GM12878 (cell line): ENCODE measurements around the gene CAMK4. TPM values are rescaled to one million over a fixed set of nuclear protein-coding genes. Genes with fewer than 3 reads are reported as not detected.

ENCODE experiments used
- ATAC-seq: fragments of 200-7000 bp; cut with Tn5 transposase; 3 replicates; pipeline ENCODE4 v1.9.1; 2020; ENCODE audit warnings: mild to moderate bottlenecking, moderate library complexity
- BruUV-seq: library from RNA; stranded (reverse); fragments of 400-500 nt; replicated peaks from 2 replicates; lab custom pipeline; 2021; lab: Mats Ljungman, UMichigan
- CTCF ChIA-PET: fragments of 300-600 bp; sonication (Branson Sonifier 250); formaldehyde crosslinking; extraction: SDS; loops from one replicate; lab custom pipeline; 2021; ENCODE audit warnings: inconsistent platforms; lab: Yijun Ruan, JAX
- POLR2A ChIA-PET: fragments of 350-600 bp; formaldehyde crosslinking; extraction: SDS; loops from one replicate; lab custom pipeline; 2021; ENCODE audit warnings: inconsistent platforms; lab: Charles Lee
- RAD21 ChIA-PET: fragments of 300-600 bp; sonication (Branson Sonifier 250); formaldehyde crosslinking; loops from one replicate; lab custom pipeline; 2023; ENCODE audit warnings: antibody characterized with exemption; ENCODE audit not compliant: unreplicated experiment; lab: Charles Lee
- SMC1A ChIA-PET: fragments of 300-600 bp; sonication (Branson Sonifier 250); formaldehyde crosslinking; loops from one replicate; lab custom pipeline; 2023; ENCODE audit not compliant: unreplicated experiment, uncharacterized antibody; lab: Charles Lee
- DNase-seq: peaks from one replicate; pipeline ENCODE4 v3.0.0-alpha.2; 2011; ENCODE audit warnings: low read depth, low spot score
- FAIRE-seq: peaks from 3 replicates; lab custom pipeline; 2011; peaks lifted over from hg19 to GRCh38; lab: Jason Lieb, UNC
- H2AFZ ChIP-seq: 2 replicates; pipeline ENCODE4 v1.6.0; 2011; ENCODE audit warnings: low read depth, low read length, control low read depth; ENCODE audit not compliant: control insufficient read depth
- H3K27ac ChIP-seq: 2 replicates; pipeline ENCODE4 v1.5.1; 2011; ENCODE audit warnings: control low read depth; ENCODE audit not compliant: control insufficient read depth, insufficient read depth
- H3K27me3 ChIP-seq, 2 experiments: replicated peaks in 1 of 2; 2 replicates each; pipeline versions ENCODE4 v1.6.0 to v1.6.1; 2011; ENCODE audit warnings: low read length in 1 of 2; ENCODE audit not compliant: control insufficient read depth in 2 of 2, insufficient read depth in 2 of 2
- H3K36me3 ChIP-seq, 2 experiments: 2 replicates each; pipeline ENCODE4 v1.5.1; 2011; ENCODE audit warnings: low read length in 1 of 2; ENCODE audit not compliant: control insufficient read depth in 2 of 2, insufficient read depth in 2 of 2
- H3K4me1 ChIP-seq: 2 replicates; pipeline ENCODE4 v1.6.1; 2011; ENCODE audit warnings: mild to moderate bottlenecking, low read length, moderate library complexity, mixed read lengths; ENCODE audit not compliant: control insufficient read depth, insufficient read depth
- H3K4me2 ChIP-seq: 2 replicates; pipeline ENCODE4 v1.6.0; 2011; ENCODE audit warnings: control low read depth; ENCODE audit not compliant: control insufficient read depth, insufficient read depth
- H3K4me3 ChIP-seq: fragments of 200-600 bp; sonication (generic); 2 replicates; pipeline ENCODE4 v1.5.1; 2016
- H3K79me2 ChIP-seq: 2 replicates; pipeline ENCODE4 v1.6.0; 2011; ENCODE audit warnings: low read length; ENCODE audit not compliant: control insufficient read depth, insufficient read depth
- H3K9ac ChIP-seq: 2 replicates; pipeline ENCODE4 v1.8.0; 2011; ENCODE audit warnings: low read length, control low read depth, mixed read lengths; ENCODE audit not compliant: control insufficient read depth, insufficient read depth
- H3K9me3 ChIP-seq: replicated peaks from 3 replicates; pipeline ENCODE4 v1.5.1; 2011; ENCODE audit warnings: mild to moderate bottlenecking, low read length; ENCODE audit not compliant: control insufficient read depth, insufficient read depth
- H4K20me1 ChIP-seq: 2 replicates; pipeline ENCODE4 v1.6.0; 2011; ENCODE audit not compliant: control insufficient read depth, insufficient read depth
- BACH1 ChIP-seq: fragments of 450-650 bp; IDR thresholded peaks from 2 replicates; pipeline ENCODE4 v1.6.1; 2017; ENCODE audit warnings: mild to moderate bottlenecking, borderline replicate concordance
- CHD4 ChIP-seq: fragments of 200-600 bp; sonication (generic); IDR thresholded peaks from 2 replicates; pipeline ENCODE4 v1.6.1; 2016; ENCODE audit warnings: mild to moderate bottlenecking
- EED ChIP-seq: sonication (generic); IDR thresholded peaks from 2 replicates; pipeline ENCODE4 v1.6.1; 2016; ENCODE audit warnings: antibody characterized with exemption, low read depth
- FOXM1 ChIP-seq: IDR thresholded peaks from 2 replicates; pipeline ENCODE4 v1.6.1; 2012; ENCODE audit warnings: low read depth, mild to moderate bottlenecking, inconsistent platforms, low read length, moderate library complexity
- GABPA ChIP-seq: IDR thresholded peaks from 2 replicates; pipeline ENCODE4 v1.6.1; 2014; ENCODE audit warnings: antibody characterized with exemption, low read depth, mild to moderate bottlenecking, inconsistent platforms
- YBX1 ChIP-seq: fragments of 450-650 bp; IDR thresholded peaks from 2 replicates; pipeline ENCODE4 v1.6.1; 2016; ENCODE audit warnings: antibody characterized with exemption
- ZZZ3 ChIP-seq: IDR thresholded peaks from 2 replicates; pipeline ENCODE4 v1.6.1; 2011; ENCODE audit warnings: low read depth; ENCODE audit not compliant: control insufficient read depth, insufficient read length
- whole genome bisulfite sequencing: methylation state at CpG from one replicate; pipeline ENCODE4 v1.1.6; 2016; ENCODE audit warnings: low lambda C conversion rate; ENCODE audit not compliant: insufficient replicate concordance, insufficient coverage; ENCODE audit errors: missing lambda C conversion rate; 5-methylcytosine and 5-hydroxymethylcytosine counted together
- in situ Hi-C: fragments of 300-500 bp; cut with MboI; formaldehyde crosslinking; loops from 9 replicates; pipeline ENCODE4 v1.14.3; 2018; ENCODE audit warnings: mixed read lengths
- intact Hi-C: fragments of 100-400 bp; cut with micrococcal nuclease; formaldehyde crosslinking; loops from one replicate; pipeline ENCODE4 v1.14.2; 2022; ENCODE audit not compliant: unreplicated experiment
- polyA plus RNA-seq, 11 experiments: library from polyadenylated mRNA; depleted of rRNA in 4 of 11; unstranded in 6 of 11; stranded (reverse) in 5 of 11; fragments of >200 nt; fragmentation: Nextera tagmentation in 4 of 11; fragmentation: Illumina TruSeq in 1 of 11; extraction: Ambion mirVana in 4 of 11; extraction: Trizol in 1 of 11; gene quantifications; 1 replicate in 1 of 11; 2 replicates in 10 of 11; pipeline versions ENCODE4 v1.2.1 to v1.2.3, GENCODE V29; 2011 to 2016; ENCODE audit warnings: inconsistent platforms in 2 of 11, missing spikeins in 2 of 11, low read depth in 1 of 11
- total RNA-seq, 4 experiments: library from RNA; depleted of rRNA in 3 of 4; stranded (reverse); fragments of >200 nt in 3 of 4; fragmentation: Illumina TruSeq in 1 of 4; extraction: Trizol in 1 of 4; gene quantifications; 2 replicates each; pipeline versions ENCODE4 v1.2.1 to v1.2.3, GENCODE V29; 2013 to 2021

The CAMK4 gene
- total and polyA plus RNA-seq, 10 of the 15 experiments (the other 5 are each of a cell fraction or from before 2014, with no cell fraction given) = 13.3 to 51.9 (median 35.3) TPM

DNA sequence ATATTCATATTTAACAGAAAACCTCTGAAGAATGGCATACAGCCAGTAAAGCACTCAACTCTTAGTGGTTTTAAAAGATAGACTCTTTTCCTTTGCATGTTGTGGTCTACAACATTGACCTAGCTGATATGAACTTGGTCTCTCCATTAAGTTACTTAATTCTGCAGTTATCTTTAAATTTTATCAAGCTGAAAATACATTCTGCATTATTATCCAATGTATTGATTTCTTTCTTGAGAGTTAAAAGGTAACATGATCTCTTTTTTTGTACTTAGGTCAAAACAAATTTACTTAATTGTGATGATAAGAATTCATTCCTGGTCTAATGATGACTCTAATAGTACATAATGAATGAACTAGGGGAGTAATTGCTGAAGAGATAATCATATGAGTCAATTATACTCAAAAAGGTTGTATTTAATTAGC is 155.2 kb downstream of the CAMK4 start:
- ChIA-PET SMC1A (interaction anchor here (1.0 to 2.1 kb wide), 8 partner anchors 9 to 101 kb away, joined by 3 to 7 read pairs (median 4); no protein-coding TSS in a partner anchor), RAD21 (interaction anchor here (1.0 kb wide), 1 partner anchor 66 kb away, joined by 3 read pairs; no protein-coding TSS in a partner anchor), POLR2A (no interaction called here), CTCF (interaction anchor here (0.9 to 1.4 kb wide), 2 partner anchors 11 to 100 kb away, joined by 3 read pairs; no protein-coding TSS in a partner anchor)
- no TSS peak for BruUV-seq
- H3K79me2 ChIP-seq = no peaks in the 10 kb centered on the region
- H3K4me3 ChIP-seq = no peak overlapping the region
- H4K20me1 ChIP-seq = no peaks in the 10 kb centered on the region
- FAIRE-seq = no peak
- H3K4me1 ChIP-seq = no peaks in the 10 kb centered on the region
- H3K27me3 ChIP-seq = no peaks in the 10 kb centered on the region
- no peak overlapping the region for H3K9ac ChIP-seq
- H3K4me2 ChIP-seq = no peak overlapping the region
- no peak for TF ChIP-seq ZZZ3
- no peak for TF ChIP-seq BACH1
- no peak for TF ChIP-seq YBX1
- no peak for DNase-seq
- H3K27ac ChIP-seq = no peak overlapping the region
- H2AFZ ChIP-seq = no peak overlapping the region
- in situ Hi-C loops = no loop called here
- ATAC-seq = no peak
- no peaks in the 10 kb centered on the region for H3K9me3 ChIP-seq
- intact Hi-C loops = no loop called here
- peaks cover 0 to 4% of the 10 kb centered on the region in 2 experiments; a peak in 2 of 4 replicates for H3K36me3 ChIP-seq

DNA sequence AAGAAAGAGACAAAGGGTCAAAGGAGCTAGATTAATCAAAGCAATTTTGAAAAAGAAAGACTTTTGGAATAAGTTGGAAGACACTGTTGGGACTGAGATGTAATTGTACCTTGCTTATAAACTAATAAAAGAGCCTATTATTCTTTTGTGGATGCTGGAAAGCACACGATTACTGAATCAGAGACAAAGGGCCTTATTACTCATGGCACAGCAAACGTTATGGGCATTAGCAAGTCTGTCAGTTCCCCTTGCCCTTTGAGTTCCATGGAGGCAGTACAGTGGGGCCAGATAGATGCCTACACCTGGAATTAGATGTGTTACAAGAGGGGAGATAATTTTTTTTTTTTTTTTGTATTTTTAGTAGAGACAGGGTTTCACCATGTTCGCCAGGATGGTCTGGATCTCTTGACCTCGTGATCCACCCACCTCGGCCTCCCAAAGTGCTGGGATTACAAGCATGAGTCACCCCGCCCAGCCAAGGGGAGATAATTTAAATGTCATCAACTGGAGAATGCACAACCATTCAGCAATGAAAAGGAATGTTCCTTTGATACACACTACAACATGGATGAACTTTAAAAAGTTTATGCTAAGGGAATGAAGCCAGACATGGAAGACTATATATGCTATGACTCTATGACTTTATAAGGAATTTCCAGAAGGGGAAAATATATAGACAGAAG is 159.2 kb downstream of the CAMK4 start:
- ChIA-PET SMC1A (interaction anchor here (0.6 kb wide), 1 partner anchor 219 kb away, joined by 3 read pairs; no protein-coding TSS in a partner anchor), RAD21 (no interaction called here), POLR2A (no interaction called here), CTCF (interaction anchor here (0.7 to 1.0 kb wide), 2 partner anchors 17 to 42 kb away, joined by 3 read pairs; no protein-coding TSS in a partner anchor)
- no peaks in the 10 kb centered on the region for H3K79me2 ChIP-seq
- no peaks in the 10 kb centered on the region for H3K4me1 ChIP-seq
- ATAC-seq (no peak), DNase-seq (no peak), FAIRE-seq (no peak)
- WGBS = 67% methylated on average over 6 of the region's 6 CpGs
- no peak overlapping the region for H2AFZ ChIP-seq
- H3K9ac ChIP-seq = no peak overlapping the region
- intact Hi-C loops = no loop called here
- no peaks in the 10 kb centered on the region for H3K27me3 ChIP-seq
- no peaks in the 10 kb centered on the region for H4K20me1 ChIP-seq
- no peak overlapping the region for H3K4me2 ChIP-seq
- H3K9me3 ChIP-seq = no peaks in the 10 kb centered on the region
- H3K27ac ChIP-seq = no peak overlapping the region
- in situ Hi-C loops = no loop called here
- TF ChIP-seq CHD4 (no peak), FOXM1 (no peak), GABPA (no peak), EED (no peak)
- peaks cover 0 to 7% of the 10 kb centered on the region in 2 experiments; a peak in 1 of 4 replicates for H3K36me3 ChIP-seq
- BruUV-seq = no TSS peak
- H3K4me3 ChIP-seq = no peak overlapping the region
